Suprapubic skin (tissue), 4 donors: ENCODE results near the gene GPER1. TPM values are rescaled to one million over a fixed set of nuclear protein-coding genes. Genes with fewer than 3 reads are reported as not detected.

Experiments
- DNase-seq, 2 donors: peaks; one replicate each; pipeline ENCODE4 v3.0.0-alpha.2; 2019; ENCODE audit warnings: low spot score in 2 of 2
- H3K27ac ChIP-seq: fragments of 200-600 bp; sonication (generic); one replicate; pipeline ENCODE4 v1.5.1; 2019
- H3K27me3 ChIP-seq: fragments of 200-600 bp; sonication (generic); one replicate; pipeline ENCODE4 v1.5.1; 2019
- H3K36me3 ChIP-seq: fragments of 200-600 bp; sonication (generic); one replicate; pipeline ENCODE4 v1.5.1; 2019
- H3K4me1 ChIP-seq: fragments of 200-600 bp; sonication (generic); one replicate; pipeline ENCODE4 v1.5.1; 2019
- H3K4me3 ChIP-seq: fragments of 200-600 bp; sonication (generic); one replicate; pipeline ENCODE4 v1.5.1; 2019; ENCODE audit warnings: mild to moderate bottlenecking
- H3K9me3 ChIP-seq: fragments of 200-600 bp; sonication (generic); one replicate; pipeline ENCODE4 v1.5.1; 2019
- EP300 ChIP-seq: sonication (generic); formaldehyde crosslinking; IDR thresholded peaks from one replicate; pipeline ENCODE4 v1.6.1; 2017; ENCODE audit warnings: antibody characterized with exemption
- POLR2A ChIP-seq, 2 donors: fragments of 450-650 bp; IDR thresholded peaks; one replicate each; pipeline ENCODE4 v1.6.1; 2017; ENCODE audit warnings: antibody characterized with exemption in 2 of 2, mild to moderate bottlenecking in 2 of 2, moderate library complexity in 2 of 2
- POLR2AphosphoS5 ChIP-seq, 3 donors: sonication (generic); formaldehyde crosslinking; IDR thresholded peaks; one replicate each; pipeline ENCODE4 v1.6.1; 2017; ENCODE audit warnings: antibody characterized with exemption in 3 of 3
- WGBS: methylation state at CpG from one replicate; pipeline ENCODE4 v1.1.5; 2018; 5-methylcytosine and 5-hydroxymethylcytosine counted together
- total RNA-seq, 4 donors: library from RNA; depleted of rRNA; stranded (reverse); fragments of >200 nt; gene quantifications; one replicate each; pipeline ENCODE4 v1.1.0, GENCODE V29; 2016
- TF ChIP-seq, protein P1 (sequence below), 2 donors: fragments of 200-600 bp in 1 of 2; fragments of 450-650 bp in 1 of 2; sonication (generic) in 1 of 2; IDR thresholded peaks; one replicate each; pipeline ENCODE4 v1.5.1; 2016 to 2019; ENCODE audit warnings: antibody characterized with exemption in 2 of 2, mild to moderate bottlenecking in 1 of 2, moderate library complexity in 1 of 2

The GPER1 gene
- total RNA-seq, 4 donors from 2014 or later = 2.6 to 11.9 (median 5.1) TPM

DNA sequence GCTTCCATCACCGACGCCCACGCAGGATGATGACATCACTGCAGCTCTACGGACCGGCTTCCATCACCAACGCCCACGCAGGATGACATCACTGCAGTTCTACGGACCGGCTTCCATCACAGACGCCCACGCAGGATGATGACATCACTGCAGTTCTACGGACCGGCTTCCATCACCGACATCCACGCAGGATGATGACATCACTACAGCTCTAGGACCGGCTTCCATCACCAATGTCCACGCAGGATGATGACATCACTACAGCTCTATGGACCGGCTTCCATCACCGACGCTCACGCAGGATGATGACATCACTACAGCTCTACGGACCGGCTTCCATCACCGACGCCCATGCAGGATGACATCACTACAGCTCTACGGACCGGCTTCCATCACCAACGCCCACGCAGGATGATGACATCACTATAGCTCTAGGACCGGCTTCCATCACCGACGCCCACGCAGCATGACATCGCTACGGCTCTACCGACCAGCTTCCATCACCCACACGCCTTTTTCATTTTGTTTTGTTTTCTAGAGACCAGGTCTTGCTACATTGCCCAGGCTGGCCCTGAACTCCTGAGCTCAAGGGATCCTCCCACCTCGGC is 29.5 kb downstream of the GPER1 start:
- Histone ChIP-seq H3K27ac (no peak overlapping the region), H3K27me3 (no peaks in the 10 kb centered on the region), H3K9me3 (no peaks in the 10 kb centered on the region), H3K4me3 (no peak overlapping the region), H3K4me1 (no peaks in the 10 kb centered on the region), H3K36me3 (peaks cover 4% of the 10 kb centered on the region)
- DNase-seq = no peak
- 95% methylated on average over 38 of the region's 38 CpGs for WGBS
- no peak for TF ChIP-seq POLR2A (IDR thresholded peaks at IDR 0.05)
- TF ChIP-seq, protein P1, sequence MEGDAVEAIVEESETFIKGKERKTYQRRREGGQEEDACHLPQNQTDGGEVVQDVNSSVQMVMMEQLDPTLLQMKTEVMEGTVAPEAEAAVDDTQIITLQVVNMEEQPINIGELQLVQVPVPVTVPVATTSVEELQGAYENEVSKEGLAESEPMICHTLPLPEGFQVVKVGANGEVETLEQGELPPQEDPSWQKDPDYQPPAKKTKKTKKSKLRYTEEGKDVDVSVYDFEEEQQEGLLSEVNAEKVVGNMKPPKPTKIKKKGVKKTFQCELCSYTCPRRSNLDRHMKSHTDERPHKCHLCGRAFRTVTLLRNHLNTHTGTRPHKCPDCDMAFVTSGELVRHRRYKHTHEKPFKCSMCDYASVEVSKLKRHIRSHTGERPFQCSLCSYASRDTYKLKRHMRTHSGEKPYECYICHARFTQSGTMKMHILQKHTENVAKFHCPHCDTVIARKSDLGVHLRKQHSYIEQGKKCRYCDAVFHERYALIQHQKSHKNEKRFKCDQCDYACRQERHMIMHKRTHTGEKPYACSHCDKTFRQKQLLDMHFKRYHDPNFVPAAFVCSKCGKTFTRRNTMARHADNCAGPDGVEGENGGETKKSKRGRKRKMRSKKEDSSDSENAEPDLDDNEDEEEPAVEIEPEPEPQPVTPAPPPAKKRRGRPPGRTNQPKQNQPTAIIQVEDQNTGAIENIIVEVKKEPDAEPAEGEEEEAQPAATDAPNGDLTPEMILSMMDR (IDR thresholded peaks at IDR 0.05) = no peak
- no peak for TF ChIP-seq POLR2AphosphoS5 (IDR thresholded peaks at IDR 0.05)
- TF ChIP-seq EP300 = no peak

GRCh38 chr7:1119201-1119600 is 31.3 kb downstream of the GPER1 start:
- 89% methylated on average over 5 of the region's 5 CpGs for WGBS
- Histone ChIP-seq H3K27ac (no peak overlapping the region), H3K4me3 (no peak overlapping the region), H3K4me1 (peaks cover 6% of the 10 kb centered on the region), H3K9me3 (no peaks in the 10 kb centered on the region), H3K27me3 (no peaks in the 10 kb centered on the region), H3K36me3 (no peaks in the 10 kb centered on the region)
- DNase-seq = no peak
- TF ChIP-seq POLR2AphosphoS5 (IDR thresholded peaks at IDR 0.05) (no peak), POLR2A (IDR thresholded peaks at IDR 0.05) (no peak), EP300 (no peak)
- TF ChIP-seq, protein P1 (IDR thresholded peaks at IDR 0.05) = no peak

DNA sequence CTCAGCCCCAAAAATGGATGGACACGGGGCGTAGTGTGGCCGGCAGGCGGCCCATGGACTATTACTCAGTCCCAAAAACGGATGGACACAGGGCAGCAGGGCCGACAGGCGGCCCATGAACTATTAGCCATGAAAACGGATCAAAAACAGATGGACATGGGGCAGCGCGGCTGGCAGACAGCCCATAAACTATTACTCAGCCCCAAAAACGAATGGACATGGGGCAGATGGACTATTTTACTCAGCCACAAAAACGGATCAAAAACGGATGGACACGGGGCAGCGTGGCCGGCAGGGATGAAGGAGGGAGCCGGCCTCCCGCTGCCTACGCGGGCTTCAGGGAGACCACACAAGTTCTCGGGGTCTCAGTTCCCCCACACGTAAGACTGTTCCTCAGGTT is 32.9 kb downstream of the GPER1 start:
- TF ChIP-seq EP300 (no peak), POLR2AphosphoS5 (IDR thresholded peaks at IDR 0.05) (no peak), POLR2A (IDR thresholded peaks at IDR 0.05) (no peak)
- TF ChIP-seq, protein P1 (IDR thresholded peaks at IDR 0.05) = no peak
- Histone ChIP-seq H3K36me3 (no peaks in the 10 kb centered on the region), H3K4me3 (no peak overlapping the region), H3K27me3 (no peaks in the 10 kb centered on the region), H3K4me1 (peaks cover 17% of the 10 kb centered on the region), H3K9me3 (no peaks in the 10 kb centered on the region), H3K27ac (no peak overlapping the region)
- no peak for DNase-seq
- WGBS = 86% methylated on average over 22 of the region's 22 CpGs

GRCh38 chr7:1121476-1121875 is 33.6 kb downstream of the GPER1 start:
- Histone ChIP-seq H3K27ac (no peak overlapping the region), H3K4me3 (no peak overlapping the region), H3K27me3 (no peaks in the 10 kb centered on the region), H3K4me1 (peaks cover 17% of the 10 kb centered on the region), H3K36me3 (no peaks in the 10 kb centered on the region), H3K9me3 (no peaks in the 10 kb centered on the region)
- TF ChIP-seq, protein P1 (IDR thresholded peaks at IDR 0.05) = no peak
- DNase-seq = peak in 1 of 2 donors; percentile 31
- 98% methylated on average over 6 of the region's 14 CpGs for WGBS

DNA sequence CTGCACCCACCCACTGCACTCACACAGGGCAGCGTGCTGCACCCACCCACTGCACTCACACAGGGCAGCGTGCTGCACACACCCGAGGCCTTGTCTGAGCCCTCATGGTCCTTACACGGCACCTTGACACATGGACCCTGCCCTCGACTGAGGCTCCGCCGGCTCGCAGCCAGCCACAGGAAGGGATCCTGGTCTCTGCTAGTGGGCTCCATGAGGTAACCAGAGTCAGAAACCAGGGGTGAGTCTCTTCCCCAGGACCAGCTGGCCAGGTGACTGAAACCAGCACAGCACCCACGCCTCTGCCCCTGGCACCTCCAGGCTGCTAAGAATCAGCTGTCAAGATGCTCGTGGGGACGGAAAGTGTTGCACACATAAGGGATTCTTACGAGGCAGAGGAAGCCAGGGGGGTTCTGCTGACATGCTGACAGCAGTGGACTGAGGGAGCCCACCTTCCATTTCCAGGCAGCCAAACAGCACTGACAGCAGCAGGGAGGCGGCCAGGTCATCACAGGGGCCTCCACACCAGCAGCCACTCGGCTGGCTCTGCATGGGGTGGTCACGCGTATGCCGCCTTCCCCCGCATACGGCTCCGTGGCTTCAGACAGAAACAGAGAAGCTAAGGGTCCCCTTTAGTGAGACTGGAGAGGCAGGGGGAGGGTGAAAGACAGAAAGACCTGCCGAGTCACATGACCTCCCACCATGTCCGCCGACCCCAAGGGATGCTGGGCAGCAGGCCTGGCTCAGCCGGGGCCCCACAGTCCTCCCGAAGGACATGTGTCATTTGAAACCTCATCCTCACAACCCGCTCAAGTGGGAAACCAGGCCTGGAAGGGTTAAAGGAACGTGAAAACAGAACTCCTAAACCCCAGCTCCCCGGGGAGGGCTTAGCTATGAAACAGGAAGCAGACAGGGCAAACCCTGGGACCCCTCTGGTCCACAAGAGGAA is 34.2 kb downstream of the GPER1 start:
- Histone ChIP-seq H3K4me1 (peaks cover 17% of the 10 kb centered on the region), H3K27me3 (no peaks in the 10 kb centered on the region), H3K9me3 (no peaks in the 10 kb centered on the region), H3K4me3 (no peak overlapping the region), H3K36me3 (no peaks in the 10 kb centered on the region), H3K27ac (no peak overlapping the region)
- TF ChIP-seq POLR2AphosphoS5 (IDR thresholded peaks at IDR 0.05) (no peak), EP300 (no peak), POLR2A (IDR thresholded peaks at IDR 0.05) (no peak)
- TF ChIP-seq, protein P1 (IDR thresholded peaks at IDR 0.05) = no peak
- WGBS = 82% methylated on average over 18 of the region's 28 CpGs
- peak; percentile 48 to 54 for DNase-seq
